Measurements from ENCODE around the gene SERPINA6.
"Not testable (repeated sequence)": the region's sequence is repeated elsewhere in the genome, so short reads cannot be mapped to it uniquely, and the experiment has no call there.

The SERPINA6 gene

DNA sequence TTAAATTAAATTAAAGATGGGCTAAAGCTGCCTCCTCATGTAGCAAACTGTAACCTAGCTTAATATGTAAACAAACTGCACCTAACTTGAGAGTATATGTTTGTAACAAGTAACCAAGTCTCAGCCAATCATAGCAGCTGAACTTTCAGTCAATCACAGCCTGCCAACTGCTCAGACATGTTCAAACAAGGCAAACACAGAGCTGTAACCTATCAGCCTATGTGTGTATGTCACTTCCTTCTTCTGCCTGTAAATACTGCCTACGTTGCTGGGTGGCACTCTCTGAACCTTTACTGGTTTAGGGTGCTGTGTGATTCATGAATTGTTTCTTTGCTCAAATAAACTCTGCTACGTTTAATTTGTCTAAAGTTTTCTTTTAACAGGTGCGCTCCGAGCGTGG lies 2.9 kb downstream of the SERPINA6 start:
- DNase-seq = no peak

DNA sequence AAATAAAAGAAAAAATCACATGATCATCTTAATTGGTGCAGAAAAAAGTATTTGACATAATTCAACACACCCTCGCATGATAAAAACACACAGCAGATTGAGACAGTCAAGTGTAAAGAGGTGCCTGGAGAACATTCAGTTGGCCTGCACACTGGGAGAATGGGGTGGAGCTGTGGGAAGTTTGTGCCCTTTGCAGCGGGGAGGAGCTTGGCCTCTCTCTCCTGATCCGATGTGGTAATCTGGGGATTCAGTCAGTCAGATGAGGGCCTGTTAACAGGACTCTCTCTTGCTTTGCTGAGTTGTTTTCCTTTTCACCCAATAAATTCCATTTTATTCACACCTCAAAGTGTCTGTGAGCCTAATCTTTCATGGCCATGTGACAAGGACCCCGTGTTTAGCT lies 5.9 kb downstream of the SERPINA6 start:
- no peak for DNase-seq

DNA sequence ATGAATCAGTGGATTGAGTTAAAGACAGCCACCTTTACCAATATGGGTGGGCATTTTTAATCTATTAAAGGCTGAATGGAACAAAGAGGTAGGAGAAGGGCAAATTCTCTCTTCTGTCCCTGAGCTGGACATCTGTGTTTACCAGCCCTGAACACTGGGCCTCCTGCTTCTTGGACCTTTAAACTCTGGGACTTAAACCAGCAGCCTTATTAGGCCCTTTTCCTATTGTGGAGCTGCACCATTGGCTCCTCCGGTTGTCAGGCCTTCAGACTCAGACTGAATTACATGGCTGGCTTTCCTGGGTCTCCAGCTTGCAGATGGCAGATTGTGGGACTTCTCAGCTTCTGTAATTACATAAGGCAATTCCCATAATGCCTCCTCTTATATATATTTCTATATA lies 6.4 kb downstream of the SERPINA6 start:
- no peak for DNase-seq

DNA sequence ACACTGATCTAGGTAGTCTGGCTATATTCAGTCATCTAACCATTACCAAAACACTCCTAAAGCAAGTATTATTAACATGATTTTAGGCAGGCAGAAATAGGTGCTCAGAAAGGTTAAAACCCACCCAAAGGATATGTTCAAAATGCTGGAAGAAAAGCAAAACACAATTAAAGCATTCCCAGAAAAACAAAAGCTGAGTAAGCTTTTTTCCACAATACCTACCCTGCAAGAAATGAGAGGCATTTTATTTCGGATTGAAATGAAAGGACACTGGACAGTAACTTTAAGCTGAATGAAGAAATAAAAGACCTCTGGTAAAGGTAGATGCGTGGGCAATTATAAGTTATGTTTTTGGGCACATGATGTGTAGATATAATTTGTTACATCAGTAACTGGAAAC lies 8.2 kb downstream of the SERPINA6 start:
- DNase-seq = no peak

DNA sequence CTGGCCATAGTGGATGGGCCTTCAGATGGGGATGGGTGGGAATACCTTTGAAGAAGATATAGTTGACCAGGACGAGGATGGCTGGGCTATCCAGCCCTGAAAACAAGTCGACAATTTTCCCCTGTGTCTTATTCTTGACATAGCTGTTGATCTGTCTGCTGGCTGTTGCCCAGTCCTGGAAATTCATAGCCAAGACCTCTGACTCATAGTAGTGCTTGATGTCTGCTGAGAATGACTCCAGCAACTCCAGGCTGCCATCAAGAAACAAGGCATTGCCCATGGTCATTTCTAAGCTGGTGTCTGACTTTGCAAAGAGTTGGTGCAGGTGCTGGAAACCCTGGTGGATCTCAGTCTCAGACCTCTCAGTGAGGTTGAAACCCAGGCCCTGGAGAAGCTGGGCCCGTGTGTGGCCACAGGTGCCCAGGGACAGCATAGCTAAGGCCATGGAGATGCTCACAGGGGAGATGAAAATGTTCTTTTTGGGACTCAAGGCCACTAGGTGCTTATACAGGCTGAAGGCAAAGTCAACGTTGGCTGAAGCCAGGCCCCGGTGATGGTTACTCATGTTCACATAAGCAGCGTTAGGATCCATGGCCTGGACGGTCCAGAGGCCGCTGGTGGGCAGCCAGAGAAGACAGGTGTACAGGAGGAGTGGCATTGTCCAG lies 9.0 kb downstream of the SERPINA6 start:
- DNase-seq = no peak

DNA sequence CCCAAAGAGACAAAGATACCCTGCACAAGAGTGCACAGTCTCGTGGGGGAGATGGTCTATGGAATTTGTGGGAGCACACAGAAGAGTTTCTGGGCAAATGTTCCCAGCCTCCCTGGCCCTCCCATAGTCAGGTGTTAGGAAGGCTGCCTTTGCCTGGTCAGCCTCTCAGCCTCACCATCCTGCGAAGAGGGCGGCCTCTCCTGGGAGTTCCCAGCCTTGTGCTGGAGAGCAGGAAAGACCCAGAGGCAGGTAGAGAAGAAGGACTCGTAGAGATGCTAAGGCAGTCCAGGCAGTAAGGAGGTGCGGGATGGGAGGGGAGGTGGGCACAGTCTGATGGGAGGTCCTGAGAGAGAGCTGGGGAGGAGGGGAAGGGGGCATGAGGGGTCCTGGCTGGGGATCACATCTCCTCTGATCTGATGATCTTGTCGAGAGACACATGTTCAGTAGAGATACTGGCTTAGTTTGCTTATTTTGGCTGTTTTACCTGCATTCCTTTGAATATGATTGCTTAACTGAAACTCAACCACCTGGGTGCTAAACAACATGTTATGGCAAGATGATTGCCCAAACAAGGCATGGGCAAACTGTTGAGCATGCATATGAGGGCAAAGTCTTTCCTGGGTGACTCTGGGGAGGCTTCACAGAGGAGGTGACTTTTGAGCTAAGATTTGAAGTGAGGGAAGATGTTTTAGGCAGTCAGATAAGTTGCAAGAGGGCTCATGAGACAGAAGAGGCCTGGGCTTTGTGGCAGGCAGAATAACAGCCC lies 10.5 kb downstream of the SERPINA6 start:
- no peak for DNase-seq

DNA sequence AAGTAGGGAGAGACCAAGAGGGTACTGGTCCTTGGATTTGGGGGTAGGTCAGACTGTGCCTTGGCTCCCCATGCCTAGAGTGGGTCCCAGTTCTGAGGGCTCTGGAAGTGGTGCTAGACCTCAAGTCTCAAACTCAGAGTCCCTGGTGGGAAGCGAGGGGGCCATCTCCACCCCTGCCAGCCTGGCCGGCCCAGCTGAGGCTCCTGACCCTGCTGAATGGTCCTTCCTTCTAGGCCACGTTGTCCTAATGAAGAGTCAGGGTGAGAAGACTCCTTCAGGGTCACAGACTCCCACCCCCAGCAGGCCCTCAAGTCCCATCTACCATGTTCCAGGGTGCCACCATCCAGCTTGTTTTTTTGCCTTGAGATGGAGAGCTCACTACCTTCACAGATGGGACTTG lies 12.9 kb downstream of the SERPINA6 start:
- no peak for DNase-seq

DNA sequence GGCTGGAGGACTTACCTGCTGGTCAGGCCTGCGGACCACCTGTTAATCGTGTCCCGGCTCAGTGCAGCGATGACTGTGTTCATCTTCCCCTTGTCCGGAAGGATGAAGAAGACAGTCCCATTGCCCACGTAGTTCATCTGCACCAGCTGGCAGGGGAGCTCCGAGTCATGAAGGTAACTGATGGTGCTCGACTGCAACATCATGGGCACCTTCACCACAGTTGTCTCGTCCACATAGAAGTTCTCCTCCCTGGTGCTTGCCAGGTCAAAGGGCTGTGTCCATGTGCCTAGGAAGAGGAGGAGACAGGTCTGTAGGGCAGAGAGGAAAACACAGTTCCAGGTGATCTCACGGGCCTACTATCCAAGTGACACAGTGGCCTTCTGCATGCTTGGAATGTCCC lies 13.4 kb downstream of the SERPINA6 start:
- DNase-seq = no peak

DNA sequence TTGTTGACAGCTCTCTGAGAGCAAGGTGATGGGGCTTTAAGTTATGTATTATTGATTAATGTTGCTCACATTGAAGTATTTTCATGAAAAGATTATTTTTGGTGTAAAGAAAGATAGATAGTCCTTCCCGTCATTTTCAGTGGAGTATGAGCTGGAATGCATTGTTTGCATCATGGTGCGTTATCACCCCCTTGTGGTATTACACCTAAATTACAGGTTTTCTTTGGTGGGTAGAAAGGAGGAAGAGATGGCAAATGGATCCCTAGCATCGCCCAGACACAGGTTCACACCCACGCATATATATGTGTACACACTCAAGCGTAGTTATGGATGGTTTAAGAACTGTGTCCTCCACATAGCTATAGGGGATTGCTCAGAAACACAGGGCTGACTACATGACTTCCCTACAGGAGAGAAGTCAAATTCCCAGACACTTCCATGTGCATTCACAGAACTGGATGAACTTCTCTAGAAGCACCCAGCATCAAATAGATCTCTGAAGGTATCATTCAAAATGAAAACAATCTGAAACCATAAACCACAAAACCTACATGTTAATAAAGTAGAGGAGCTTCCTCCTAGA lies 15.6 kb downstream of the SERPINA6 start:
- DNase-seq = no peak

DNA sequence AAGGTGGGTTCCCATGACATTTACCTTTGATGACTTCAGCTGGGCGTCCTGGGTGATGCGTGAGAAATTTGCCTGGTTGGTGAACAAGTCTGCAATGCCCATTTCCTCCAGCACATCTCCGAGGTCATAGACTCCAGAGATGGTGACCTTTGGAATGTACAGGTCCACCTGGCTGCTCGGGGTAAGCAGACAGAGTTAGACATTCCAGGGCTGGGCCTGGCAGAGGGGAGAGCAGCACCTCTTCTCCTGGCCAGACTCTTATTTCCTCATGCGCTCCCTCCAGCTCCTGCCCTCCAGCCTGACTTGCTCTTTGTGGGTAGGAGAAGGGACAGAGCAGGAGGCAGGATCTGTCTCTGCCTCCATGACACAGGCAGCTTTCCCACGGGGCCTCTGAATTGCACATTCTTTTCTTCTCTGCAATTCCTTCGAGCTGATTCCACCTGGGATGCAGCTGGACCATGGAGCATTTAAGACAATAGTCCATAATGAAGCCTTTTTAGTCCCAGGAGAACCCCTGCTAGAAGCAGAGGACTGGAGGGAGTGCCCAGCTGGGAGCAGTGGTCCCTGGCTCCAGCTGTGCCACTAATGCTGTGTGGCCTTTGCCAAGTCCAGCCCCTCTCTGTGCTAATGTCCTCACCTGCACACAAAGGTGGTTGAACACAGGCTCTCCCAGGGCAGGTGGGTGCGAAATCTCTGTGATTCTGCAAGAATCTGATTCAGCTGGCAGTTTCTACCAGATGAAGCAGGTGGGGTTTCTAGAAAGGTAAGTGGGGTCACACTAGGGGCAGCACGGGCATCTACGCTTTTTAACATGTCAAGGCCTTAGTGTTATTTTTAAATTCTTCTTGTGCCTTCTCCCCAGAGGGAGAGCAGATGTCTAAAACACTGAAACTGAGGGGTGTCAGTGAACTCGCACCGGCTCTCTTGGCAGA lies 16.8 kb downstream of the SERPINA6 start:
- no peak for DNase-seq

DNA sequence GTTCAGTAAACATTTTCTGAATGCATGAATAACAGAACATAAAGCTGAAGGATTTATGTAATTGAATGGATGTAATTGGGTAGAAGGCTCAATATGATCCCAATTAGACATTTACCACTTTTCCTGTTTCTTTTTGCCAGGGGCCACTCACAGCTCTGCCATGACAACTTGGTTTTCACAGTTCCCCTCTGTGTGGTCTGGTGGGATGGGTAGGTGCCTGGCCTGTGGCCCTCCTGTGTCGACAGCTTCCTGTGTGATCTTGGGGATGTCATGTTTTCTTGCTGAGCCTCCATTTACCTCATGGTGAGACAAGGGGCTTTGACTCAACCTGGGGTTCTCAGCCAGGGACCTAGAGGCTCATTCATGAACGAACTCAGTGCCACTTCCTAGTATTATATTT lies 17.5 kb downstream of the SERPINA6 start:
- DNase-seq = no peak

DNA sequence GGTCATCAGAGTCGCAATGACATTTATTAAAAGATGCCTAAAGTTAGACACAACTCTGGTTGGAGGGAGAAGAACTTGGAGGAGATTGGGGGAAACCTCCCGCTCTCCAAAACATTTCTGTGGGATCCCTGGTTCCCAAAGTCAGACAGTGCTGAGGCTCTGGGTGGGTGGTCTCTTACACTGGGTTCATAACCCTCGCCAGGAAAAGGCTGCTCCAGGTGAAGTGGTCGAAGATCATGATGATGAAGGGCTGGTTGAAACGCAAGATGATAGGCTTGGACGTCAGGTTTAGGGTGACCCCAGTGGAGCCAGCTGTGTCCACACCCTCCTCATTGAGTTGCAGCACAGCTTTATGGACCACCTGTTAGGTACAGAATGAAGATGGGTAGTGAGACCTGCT lies 18.9 kb downstream of the SERPINA6 start:
- DNase-seq = no peak

DNA sequence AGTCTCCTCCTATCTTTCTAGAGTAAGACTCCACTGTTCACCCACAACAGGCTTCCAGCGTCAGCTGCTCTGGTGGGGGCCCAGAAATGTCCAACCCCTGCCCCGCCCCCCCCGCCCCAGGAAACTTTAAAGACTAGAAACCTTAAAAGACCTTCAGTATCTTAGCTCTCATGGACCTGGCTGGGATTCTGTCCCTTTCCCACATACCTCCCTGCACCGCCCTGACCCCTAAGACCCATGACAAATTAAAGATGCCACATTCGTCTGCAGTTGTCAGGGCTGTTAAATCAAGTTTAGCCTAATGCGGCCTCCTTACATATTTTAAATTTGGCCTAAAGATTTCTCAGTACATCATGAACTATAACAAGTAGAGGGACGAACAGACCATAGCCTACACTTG lies 20.0 kb downstream of the SERPINA6 start:
- no peak for DNase-seq

DNA sequence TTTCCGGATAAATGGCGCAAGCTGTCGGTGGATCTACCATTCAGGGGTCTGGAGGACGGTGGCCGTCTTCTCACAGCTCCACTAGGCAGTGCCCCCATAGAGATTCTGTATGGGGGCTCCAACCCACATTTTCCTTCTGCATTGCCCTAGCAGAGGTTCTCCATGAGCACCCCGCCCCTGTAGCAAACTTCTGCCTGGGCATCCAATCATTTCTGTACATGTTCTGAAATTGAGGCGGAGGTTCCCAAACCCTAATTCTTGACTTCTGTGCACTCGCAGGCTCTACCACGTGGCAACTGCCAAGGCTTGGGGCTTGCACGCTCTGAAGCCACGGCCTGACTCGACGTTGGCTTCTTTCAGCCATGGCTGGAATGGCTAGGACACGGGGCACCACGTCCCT lies 25.0 kb downstream of the SERPINA6 start:
- no peak for DNase-seq

DNA sequence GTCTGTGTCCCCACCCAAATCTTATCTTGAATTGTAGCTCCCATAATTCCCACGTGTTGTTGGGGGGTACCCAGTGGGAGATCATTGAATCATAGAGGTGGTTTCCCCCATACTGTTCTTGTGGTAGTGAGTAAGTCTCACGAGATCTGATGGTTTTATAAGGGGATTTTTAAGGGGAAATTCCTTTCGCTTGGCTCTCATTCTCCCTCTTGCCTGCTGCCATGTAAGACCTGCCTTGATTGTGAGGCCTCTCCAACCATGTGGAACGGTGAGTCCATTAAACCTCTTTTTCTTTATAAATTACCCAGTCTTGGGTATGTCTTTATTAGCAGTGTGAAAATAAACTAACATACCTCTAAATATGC lies 27.0 kb downstream of the SERPINA6 start:
- DNase-seq = not testable (repeated sequence)

DNA sequence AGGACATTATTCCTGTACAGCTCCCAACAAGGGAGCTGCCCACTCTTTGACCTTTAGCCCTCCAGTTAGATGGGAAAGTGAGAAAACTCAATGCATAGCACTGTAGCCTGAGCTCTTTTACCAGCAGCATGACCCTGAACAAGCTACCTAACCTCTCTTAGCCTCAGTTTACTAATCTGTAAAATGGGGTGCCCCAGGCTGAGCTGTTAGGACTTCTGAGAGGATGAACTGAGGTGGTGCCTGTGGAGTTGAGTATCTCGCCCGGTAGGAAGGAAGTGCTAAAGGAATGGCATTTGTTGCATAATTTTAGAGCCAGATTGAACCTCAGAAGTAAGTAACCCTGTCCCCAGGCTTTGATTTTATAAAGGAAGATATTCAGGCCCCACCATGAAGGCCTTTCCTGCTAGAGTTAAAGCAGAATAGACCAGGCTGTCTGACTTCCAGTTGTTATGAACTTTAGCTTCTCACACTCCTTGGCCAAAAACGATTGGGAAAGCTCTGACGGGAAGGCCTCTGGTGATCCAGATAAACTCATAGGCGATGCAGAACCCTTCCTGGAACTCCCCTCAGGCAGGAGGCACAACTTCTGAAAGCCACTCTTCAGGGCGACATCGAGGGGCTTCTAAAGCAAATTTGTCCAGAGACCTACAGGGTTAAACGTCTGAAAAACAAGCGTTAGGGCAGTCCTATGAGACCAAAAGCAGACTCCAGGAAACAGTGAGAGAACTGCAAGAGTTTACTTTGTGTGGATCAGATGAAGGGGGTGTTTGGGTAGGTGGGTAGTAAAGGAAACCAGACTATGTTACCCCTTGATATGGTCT lies 27.6 kb downstream of the SERPINA6 start:
- DNase-seq = no peak

DNA sequence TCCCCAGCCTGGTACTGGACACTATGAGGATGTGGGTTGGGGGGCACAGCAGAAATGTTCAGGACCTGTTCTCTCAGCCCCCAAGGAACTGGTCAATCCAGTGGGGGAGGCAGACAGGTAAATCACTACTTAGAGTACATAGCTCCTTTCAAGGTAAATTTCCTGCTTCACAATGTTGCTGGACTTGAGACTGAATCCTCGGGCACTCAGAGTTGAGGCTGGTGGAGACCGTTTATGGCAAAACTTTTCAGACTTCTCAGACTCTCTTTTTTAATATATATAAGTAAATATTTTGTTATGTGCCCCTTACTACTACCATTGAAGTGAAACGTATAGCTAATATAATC lies 29.6 kb downstream of the SERPINA6 start:
- no peak for DNase-seq

DNA sequence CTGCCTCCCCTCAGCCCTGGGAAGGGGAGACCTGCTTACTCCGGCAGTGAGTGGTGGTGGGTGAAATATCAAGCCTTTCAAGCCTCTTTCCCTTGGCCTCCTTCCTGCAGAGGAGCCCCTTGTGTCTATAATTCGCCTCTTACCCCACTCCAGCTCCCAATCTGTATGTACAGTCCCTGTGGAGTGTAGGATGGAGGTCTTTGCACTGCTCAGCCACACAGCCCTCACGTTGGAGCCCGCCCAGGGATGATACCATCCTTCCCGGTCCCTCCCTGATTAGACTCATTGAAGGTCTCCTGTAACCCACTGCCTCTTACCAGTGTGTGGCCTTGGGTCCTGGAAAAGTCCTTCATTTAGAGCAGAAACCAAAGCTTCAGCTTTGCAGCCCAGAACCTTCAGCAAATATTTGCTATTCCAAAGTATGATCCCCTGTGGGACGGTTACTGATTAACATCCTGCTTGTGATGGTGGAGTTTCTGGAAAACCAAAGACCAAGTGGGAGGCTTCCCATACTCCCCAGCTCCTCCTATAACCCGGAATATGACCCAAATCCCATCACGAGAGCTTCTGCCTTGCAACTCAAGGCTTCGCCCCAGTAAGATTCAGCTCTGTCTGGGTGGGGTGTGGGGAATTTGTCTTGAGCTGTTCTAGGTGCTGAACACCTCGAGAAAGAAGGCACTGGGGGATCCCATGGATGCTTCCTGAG lies 30.1 kb downstream of the SERPINA6 start, which contains the start of gene SERPINA10:
TSS of gene SERPINA10 (minus strand) at position 397 of the 706 bp plus-strand sequence. CDS start 2,675 bp downstream, outside the sequence.
- no peak for DNase-seq

DNA sequence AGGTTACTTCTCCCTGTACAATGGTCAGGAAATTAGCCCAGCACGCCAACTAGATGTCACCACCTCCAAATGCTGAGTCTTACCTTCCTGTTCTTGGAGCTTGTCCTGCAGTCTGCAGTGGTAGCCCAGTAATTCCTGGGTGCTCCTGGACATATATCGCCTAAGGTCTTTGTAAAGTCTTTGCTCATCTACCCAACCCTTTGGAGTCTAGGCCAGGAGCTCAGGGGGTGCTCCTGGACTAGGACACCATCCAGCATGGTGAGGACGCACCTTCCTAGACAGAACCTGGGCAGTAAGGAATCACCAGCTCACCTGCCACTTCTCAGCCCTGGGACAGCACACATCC lies 30.6 kb downstream of the SERPINA6 start:
- DNase-seq = no peak

DNA sequence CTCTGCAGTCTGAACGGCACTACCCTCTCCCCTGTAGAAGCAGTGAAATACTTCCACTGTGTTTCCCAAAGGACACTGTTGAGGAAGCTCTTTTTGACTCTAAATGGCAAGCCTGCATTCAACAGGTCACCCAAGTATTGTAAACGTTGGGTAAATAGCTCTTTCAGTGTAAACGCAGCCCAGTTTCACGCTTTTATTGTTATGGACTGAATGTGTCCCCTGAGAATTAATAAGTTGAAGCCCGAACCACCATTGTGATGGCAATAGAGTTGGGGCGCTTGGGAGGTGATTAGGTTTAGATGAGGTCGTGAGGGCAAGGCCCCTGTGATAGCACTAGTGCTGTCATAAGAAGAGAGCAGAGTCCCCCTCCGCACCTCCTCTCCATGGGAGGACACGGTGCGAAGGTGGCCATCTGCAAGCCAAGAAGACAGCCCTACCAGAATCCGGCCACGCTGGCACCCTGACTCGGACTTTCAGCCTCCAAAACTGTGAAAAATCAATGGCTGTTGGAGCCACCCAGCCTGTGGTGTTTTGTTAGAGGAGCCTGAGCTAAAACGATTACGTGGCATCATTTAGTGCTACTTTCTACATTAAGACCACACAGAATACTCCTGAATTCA lies 31.1 kb downstream of the SERPINA6 start:
- no peak for DNase-seq

DNA sequence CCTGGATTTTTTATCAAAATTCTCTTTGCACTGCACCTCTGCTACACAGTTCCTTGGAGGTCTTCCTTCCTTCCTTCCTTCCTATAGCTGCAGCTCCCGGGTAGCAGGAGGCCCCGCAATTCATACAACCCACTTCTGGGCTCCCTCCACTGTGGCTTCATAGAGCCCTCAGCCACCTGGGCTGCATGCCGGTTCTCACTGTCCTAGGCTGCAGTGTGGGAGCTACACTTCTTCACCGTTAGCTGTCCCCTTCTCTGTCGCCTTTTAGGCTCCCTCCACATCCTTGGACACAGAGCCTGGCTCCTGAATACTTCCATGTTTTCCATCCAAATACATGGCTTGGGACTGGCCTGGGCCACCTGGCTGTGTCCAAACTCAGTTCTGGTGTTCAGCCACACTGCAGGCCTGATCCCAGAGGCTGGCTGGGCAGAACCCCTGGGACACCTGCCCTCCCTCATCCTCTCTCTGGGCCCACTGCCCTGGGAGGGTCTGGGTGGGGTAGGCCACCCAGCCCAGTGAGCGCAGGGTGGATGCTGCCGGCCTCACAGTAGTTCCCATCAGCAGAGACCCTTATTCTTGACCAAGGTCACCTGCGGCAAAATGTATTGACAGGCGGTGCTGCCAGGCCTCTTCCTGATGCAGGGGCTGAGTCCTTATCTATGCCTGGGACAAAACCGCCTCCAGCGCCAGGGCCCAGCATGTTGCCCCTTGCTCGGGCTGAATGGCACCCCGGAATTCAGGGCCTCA lies 31.8 kb downstream of the SERPINA6 start:
- no peak for DNase-seq
